NCI-H146 (cell line): ENCODE measurements around the gene CLMN.
"Not testable (repeated sequence)": the region's sequence is repeated elsewhere in the genome, so short reads cannot be mapped to it uniquely, and the experiment has no call there.

Source experiments
- DNase-seq: peaks from one replicate; lab custom pipeline; 2025; lab: John Stamatoyannopoulos, UW

Gene CLMN

GRCh38 chr14:95195031-95195430 is 124.7 kb downstream of the CLMN start:
- no peak for DNase-seq

GRCh38 chr14:95193081-95193480 is 126.6 kb downstream of the CLMN start:
- DNase-seq, result no peak

- no peak for DNase-seq
These were observed 127.4 kb downstream of the CLMN start for GRCh38 chr14:95192311-95192710.

- DNase-seq, result no peak
These were observed 128.1 kb downstream of the CLMN start for GRCh38 chr14:95191445-95192199.

GRCh38 chr14:95190857-95191256 is 128.9 kb downstream of the CLMN start:
- no peak for DNase-seq

GRCh38 chr14:95190346-95190840 is 129.3 kb downstream of the CLMN start:
- DNase-seq, result no peak

GRCh38 chr14:95189367-95190132 is 130.2 kb downstream of the CLMN start:
- no peak for DNase-seq

GRCh38 chr14:95188380-95188779 is 131.3 kb downstream of the CLMN start:
- DNase-seq, result no peak

- no peak for DNase-seq
These were observed 133.8 kb downstream of the CLMN start for GRCh38 chr14:95185767-95186392.

GRCh38 chr14:95185033-95185766 is 134.5 kb downstream of the CLMN start:
- DNase-seq, result no peak

GRCh38 chr14:95184413-95184790 is 135.3 kb downstream of the CLMN start:
- no peak for DNase-seq

GRCh38 chr14:95183532-95184412 is 135.9 kb downstream of the CLMN start:
- DNase-seq, result no peak

- peak; percentile 4 for DNase-seq
These were observed 136.6 kb downstream of the CLMN start for GRCh38 chr14:95183082-95183481.

- no peak for DNase-seq
These were observed 137.3 kb downstream of the CLMN start for GRCh38 chr14:95182379-95182778.

- no peak for DNase-seq
These were observed 138.6 kb downstream of the CLMN start for GRCh38 chr14:95180966-95181741.

- DNase-seq, result not testable (repeated sequence)
These were observed 144.0 kb downstream of the CLMN start for GRCh38 chr14:95175670-95176069.

GRCh38 chr14:95174184-95174792 is 145.4 kb downstream of the CLMN start:
- DNase-seq, result no peak

GRCh38 chr14:95173518-95173917 is 146.2 kb downstream of the CLMN start:
- DNase-seq, result no peak

- DNase-seq, result no peak
These were observed 152.5 kb downstream of the CLMN start for GRCh38 chr14:95167177-95167576.

- no peak for DNase-seq
These were observed 154.2 kb downstream of the CLMN start for GRCh38 chr14:95165517-95165916.
